GM23338 (cell line): ENCODE data around the gene RNF150. TPM values are rescaled to one million over a fixed set of nuclear protein-coding genes. Genes with fewer than 3 reads are reported as not detected.

Source experiments
- ATAC-seq: fragments of 200-7000 bp; cut with Tn5 transposase; 3 replicates; pipeline ENCODE4 v1.9.1; 2020
- DNase-seq: peaks from one replicate; pipeline ENCODE4 v3.0.0-alpha.2; 2015; ENCODE audit warnings: low spot score
- H2AFZ ChIP-seq: fragments of 200-600 bp; sonication (generic); 2 replicates; pipeline ENCODE4 v1.8.0; 2016; ENCODE audit warnings: antibody characterized with exemption, mild to moderate bottlenecking, moderate library complexity
- H3F3A ChIP-seq: fragments of 200-600 bp; sonication (generic); replicated peaks from 2 replicates; pipeline ENCODE4 v1.8.0; 2017; ENCODE audit warnings: antibody characterized with exemption, mixed run types, low read depth
- H3K27ac ChIP-seq: fragments of 200-600 bp; sonication (generic); 2 replicates; pipeline ENCODE4 v1.6.1; 2016; ENCODE audit warnings: low read depth
- H3K27me3 ChIP-seq: fragments of 200-600 bp; sonication (generic); 2 replicates; pipeline ENCODE4 v1.8.0; 2016; ENCODE audit warnings: mild to moderate bottlenecking, mixed run types, moderate library complexity; ENCODE audit not compliant: insufficient read depth
- H3K36me3 ChIP-seq: fragments of 200-600 bp; sonication (generic); 2 replicates; pipeline ENCODE4 v1.8.0; 2016; ENCODE audit warnings: mild to moderate bottlenecking; ENCODE audit not compliant: insufficient read depth
- H3K4me1 ChIP-seq: fragments of 200-600 bp; sonication (generic); 2 replicates; pipeline ENCODE4 v1.8.0; 2016; ENCODE audit warnings: mild to moderate bottlenecking, moderate library complexity; ENCODE audit not compliant: insufficient read depth
- H3K4me2 ChIP-seq: fragments of 200-600 bp; sonication (generic); 2 replicates; pipeline ENCODE4 v1.7.1; 2017; ENCODE audit warnings: mixed run types
- H3K4me3 ChIP-seq: fragments of 200-600 bp; sonication (generic); 2 replicates; pipeline ENCODE4 v1.6.1; 2016; ENCODE audit warnings: mixed run types
- H3K79me2 ChIP-seq: fragments of 200-600 bp; sonication (generic); replicated peaks from 2 replicates; pipeline ENCODE4 v1.8.0; 2017; ENCODE audit warnings: mild to moderate bottlenecking; ENCODE audit not compliant: insufficient read depth
- H3K9me2 ChIP-seq: fragments of 200-600 bp; sonication (generic); 2 replicates; pipeline ENCODE4 v1.8.0; 2017; ENCODE audit not compliant: insufficient read depth
- H4K20me1 ChIP-seq: fragments of 200-600 bp; sonication (generic); replicated peaks from 2 replicates; pipeline ENCODE4 v1.8.0; 2017; ENCODE audit warnings: mild to moderate bottlenecking; ENCODE audit not compliant: insufficient read depth
- H3K27ac Mint-ChIP-seq: 2 replicates; pipeline ENCODE4 v1.8.0; 2020; ENCODE audit warnings: inconsistent platforms, mild to moderate bottlenecking, moderate library complexity, mixed read lengths
- H3K27me3 Mint-ChIP-seq: 3 replicates; pipeline ENCODE4 v1.8.0; 2022; ENCODE audit warnings: low read depth, mild to moderate bottlenecking, moderate library complexity, mixed read lengths, inconsistent platforms; ENCODE audit not compliant: insufficient read depth, poor library complexity
- H3K36me3 Mint-ChIP-seq: 3 replicates; pipeline ENCODE4 v1.8.0; 2021; ENCODE audit warnings: low read depth, mild to moderate bottlenecking, inconsistent platforms, moderate library complexity, mixed read lengths
- H3K4me1 Mint-ChIP-seq: 3 replicates; pipeline ENCODE4 v1.8.0; 2020; ENCODE audit warnings: mild to moderate bottlenecking, inconsistent platforms, mixed read lengths
- H3K4me3 Mint-ChIP-seq: 3 replicates; pipeline ENCODE4 v1.8.0; 2021; ENCODE audit warnings: moderate library complexity, mild to moderate bottlenecking, inconsistent platforms, mixed read lengths
- H3K9me3 Mint-ChIP-seq: 3 replicates; pipeline ENCODE4 v1.8.0; 2020; ENCODE audit warnings: moderate library complexity, mild to moderate bottlenecking, inconsistent platforms, mixed read lengths
- CREB1 ChIP-seq: fragments of 250-450 bp; sonication (Bioruptor Pico); IDR thresholded peaks from 2 replicates; pipeline ENCODE4 v1.5.0; 2020; ENCODE audit warnings: low read depth, mild to moderate bottlenecking, moderate library complexity
- CTCF ChIP-seq, 2 experiments: fragments of 200-600 bp in 1 of 2; sonication (generic) in 1 of 2; conservative IDR thresholded peaks; 2 replicates each; pipeline versions ENCODE4 v1.5.1 to v1.6.1; 2016 to 2017; ENCODE audit warnings: antibody characterized with exemption in 2 of 2, low read depth in 2 of 2, mild to moderate bottlenecking in 2 of 2, moderate library complexity in 1 of 2
- EZH2 ChIP-seq: fragments of 200-600 bp; sonication (generic); IDR thresholded peaks from one replicate; pipeline ENCODE4 v1.8.0; 2017; ENCODE audit warnings: antibody characterized with exemption, mild to moderate bottlenecking, low read depth; ENCODE audit not compliant: unreplicated experiment
- JUNB ChIP-seq: IDR thresholded peaks from one replicate; pipeline ENCODE4 v1.6.1; 2016; ENCODE audit warnings: antibody characterized with exemption; ENCODE audit not compliant: unreplicated experiment
- NANOG ChIP-seq: IDR thresholded peaks from 2 replicates; pipeline ENCODE4 v1.6.1; 2016; ENCODE audit warnings: antibody characterized with exemption, borderline replicate concordance
- POLR2AphosphoS5 ChIP-seq: IDR thresholded peaks from 2 replicates; pipeline ENCODE4 v1.6.1; 2016; ENCODE audit warnings: antibody characterized with exemption, low read depth
- STAT1 ChIP-seq: IDR thresholded peaks from one replicate; pipeline ENCODE4 v1.6.1; 2016; ENCODE audit warnings: antibody characterized with exemption; ENCODE audit not compliant: unreplicated experiment
- ZNF114 ChIP-seq: fragments of 250-450 bp; sonication (Bioruptor Pico); IDR thresholded peaks from 2 replicates; pipeline ENCODE4 v1.5.0; 2020; ENCODE audit warnings: mild to moderate bottlenecking, moderate library complexity
- ZNF331 ChIP-seq: fragments of 250-450 bp; sonication (Bioruptor Pico); IDR thresholded peaks from 2 replicates; pipeline ENCODE4 v1.5.0; 2020; ENCODE audit warnings: low read depth, mild to moderate bottlenecking, moderate library complexity
- ZNF462 ChIP-seq: fragments of 250-450 bp; sonication (Bioruptor Pico); IDR thresholded peaks from 2 replicates; pipeline ENCODE4 v1.5.0; 2020; ENCODE audit warnings: mild to moderate bottlenecking, moderate library complexity
- polyA plus RNA-seq: library from polyadenylated mRNA; unstranded; fragments of >200 nt; fragmentation: Nextera tagmentation; extraction: Ambion mirVana; gene quantifications from 2 replicates; pipeline ENCODE4 v1.2.1, GENCODE V29; 2016
- total RNA-seq: library from RNA; depleted of rRNA; stranded (reverse); fragments of >200 nt; shearing (Covaris generic); gene quantifications from 2 replicates; pipeline ENCODE4 v1.2.3, GENCODE V29; 2014

RNF150 gene
- total and polyA plus RNA-seq, 2 experiments from 2014 or later = 1.3 to 6.1 TPM

- TF ChIP-seq ZNF462 = no peak
- TF ChIP-seq ZNF331 (CRISPR knock-in tag) = no peak
- no peak for TF ChIP-seq POLR2AphosphoS5
- no peak for TF ChIP-seq JUNB
- TF ChIP-seq EZH2 = no peak
- no peak for TF ChIP-seq CREB1 (CRISPR knock-in tag)
- no peak for TF ChIP-seq ZNF114 (CRISPR knock-in tag)
These were observed 95.8 kb downstream of the RNF150 start (continued) for GRCh38 chr4:141037446-141037845.

- Histone ChIP-seq H3K4me3 (no peak overlapping the region), H3K79me2 (no peaks in the 10 kb centered on the region), H4K20me1 (no peaks in the 10 kb centered on the region), H3K36me3 (no peaks in the 10 kb centered on the region), H3K4me2 (no peak overlapping the region), H3K9me2 (no peaks in the 10 kb centered on the region), H3F3A (no peaks in the 10 kb centered on the region), H3K27me3 (no peaks in the 10 kb centered on the region), H3K4me1 (no peaks in the 10 kb centered on the region), H3K27ac (no peak overlapping the region), H2AFZ (no peak overlapping the region)
- peaks cover 3% of the 10 kb centered on the region; the same call in 2 of the 3 replicates for H3K4me1 Mint-ChIP-seq
- H3K36me3 Mint-ChIP-seq = peaks cover 6% of the 10 kb centered on the region; the same call in 1 of the 3 replicates
- H3K27ac Mint-ChIP-seq = no peak overlapping the region
- DNase-seq (no peak), ATAC-seq (no peak)
- H3K9me3 Mint-ChIP-seq = peaks cover 7% of the 10 kb centered on the region; the same call in 2 of the 3 replicates
- TF ChIP-seq JUNB (no peak), CTCF (conservative IDR thresholded peaks at IDR 0.05; ENCODE audit: low read depth in 2 of 2) (no peak), STAT1 (no peak), NANOG (no peak)
- no peaks in the 10 kb centered on the region for H3K27me3 Mint-ChIP-seq
- H3K4me3 Mint-ChIP-seq = no peak overlapping the region
These were observed 96.5 kb downstream of the RNF150 start for GRCh38 chr4:141036786-141037185.
